Stimulated activated CD4-positive, alpha-beta T cell treated with anti-CD3 and anti-CD28 coated beads, TNF-alpha, amount 100 ng/mL, for 24 hours (primary cell): ENCODE measurements around the gene CALCOCO1.
"Not testable (repeated sequence)": the region's sequence is repeated elsewhere in the genome, so short reads cannot be mapped to it uniquely, and the experiment has no call there.

Experiments used
- DNase-seq, 3 experiments: peaks; one replicate each; pipeline ENCODE4 v3.0.0-alpha.2; 2020; ENCODE audit warnings: low read depth in 3 of 3

Gene CALCOCO1

DNA sequence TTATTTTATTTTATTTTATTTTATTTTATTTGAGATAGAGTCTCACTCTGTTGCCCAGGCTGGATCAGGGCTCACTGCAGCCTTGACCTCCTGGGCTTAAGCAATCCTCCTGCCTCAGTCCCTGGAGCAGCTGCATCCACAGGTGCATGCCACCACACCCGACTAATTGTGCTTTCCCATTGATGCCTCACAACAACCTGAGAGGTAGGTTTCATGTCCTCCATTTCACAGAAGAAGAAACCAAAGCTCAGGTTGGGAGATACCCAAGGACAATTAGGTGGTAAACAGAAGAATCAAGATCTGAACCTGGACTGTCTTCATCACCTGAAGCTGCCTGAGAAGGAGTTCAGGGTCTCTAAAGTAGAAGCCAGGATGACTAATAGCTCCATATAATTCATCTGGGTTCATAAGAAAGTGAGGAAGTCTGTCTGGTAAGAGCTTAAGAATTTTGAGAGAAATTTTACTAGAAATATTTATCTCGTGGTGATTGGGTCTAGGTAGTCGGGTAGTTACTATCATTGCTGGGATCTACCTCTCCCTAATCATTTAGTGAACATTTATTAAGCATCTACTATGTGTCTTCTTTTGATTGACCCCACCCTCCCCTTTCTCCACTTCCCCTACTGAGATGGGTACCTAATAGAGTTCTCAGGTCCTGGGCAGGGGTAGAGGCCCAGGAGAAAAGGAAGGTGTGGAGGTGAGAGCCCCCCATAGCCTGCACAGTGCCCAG lies 28.1 kb downstream of the CALCOCO1 start:
- no peak for DNase-seq

DNA sequence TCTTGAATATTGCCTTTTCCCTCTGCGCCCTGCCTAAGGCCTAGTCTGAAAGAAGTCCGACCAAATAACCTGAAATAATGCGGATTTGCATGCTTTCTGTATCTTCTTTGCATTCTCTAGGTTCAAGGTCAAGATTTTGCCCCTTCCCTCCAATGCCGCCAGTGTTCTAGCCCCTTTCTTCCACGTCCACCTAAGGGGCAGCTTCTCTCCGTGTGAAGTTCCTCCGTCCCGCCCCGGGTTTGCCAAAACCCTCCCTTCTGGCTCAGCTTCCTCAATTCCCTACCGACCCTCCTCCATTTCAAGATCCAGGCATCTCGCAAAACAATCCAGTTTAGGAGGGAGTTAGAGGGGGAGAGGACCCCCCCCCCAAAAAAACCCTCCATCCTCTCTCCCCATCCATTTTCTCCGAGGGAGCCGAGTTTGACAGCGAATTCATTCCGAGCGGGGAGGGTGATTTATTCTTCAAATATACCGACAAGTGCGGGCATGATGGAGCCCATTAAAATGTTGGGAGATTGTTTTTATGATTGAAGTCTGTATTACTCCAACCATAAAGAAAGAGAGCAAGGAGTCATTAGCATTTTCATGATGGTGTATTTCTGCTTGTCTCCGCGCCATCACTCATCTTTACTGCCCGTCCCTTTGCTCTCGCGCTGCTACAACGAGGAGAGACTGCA lies 30.5 kb downstream of the CALCOCO1 start:
- no peak for DNase-seq

DNA sequence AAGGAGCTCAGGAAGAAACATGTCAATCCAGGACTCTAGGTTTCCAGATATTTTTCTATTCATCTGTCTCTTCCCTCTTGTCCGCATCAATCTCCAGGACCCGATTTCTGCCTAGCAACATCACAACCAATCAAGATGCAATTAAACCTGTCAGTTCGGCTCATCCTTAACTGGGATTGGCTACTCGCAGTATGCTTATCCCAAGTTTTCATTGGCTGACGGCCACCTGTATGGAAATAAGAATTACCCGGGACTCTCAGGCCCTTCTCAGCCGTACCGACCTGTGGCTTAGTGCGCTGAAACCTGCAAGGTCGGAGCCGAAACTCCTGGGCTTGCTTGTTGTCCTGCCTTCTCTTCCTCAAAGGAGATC lies 31.0 kb downstream of the CALCOCO1 start:
- no peak for DNase-seq

DNA sequence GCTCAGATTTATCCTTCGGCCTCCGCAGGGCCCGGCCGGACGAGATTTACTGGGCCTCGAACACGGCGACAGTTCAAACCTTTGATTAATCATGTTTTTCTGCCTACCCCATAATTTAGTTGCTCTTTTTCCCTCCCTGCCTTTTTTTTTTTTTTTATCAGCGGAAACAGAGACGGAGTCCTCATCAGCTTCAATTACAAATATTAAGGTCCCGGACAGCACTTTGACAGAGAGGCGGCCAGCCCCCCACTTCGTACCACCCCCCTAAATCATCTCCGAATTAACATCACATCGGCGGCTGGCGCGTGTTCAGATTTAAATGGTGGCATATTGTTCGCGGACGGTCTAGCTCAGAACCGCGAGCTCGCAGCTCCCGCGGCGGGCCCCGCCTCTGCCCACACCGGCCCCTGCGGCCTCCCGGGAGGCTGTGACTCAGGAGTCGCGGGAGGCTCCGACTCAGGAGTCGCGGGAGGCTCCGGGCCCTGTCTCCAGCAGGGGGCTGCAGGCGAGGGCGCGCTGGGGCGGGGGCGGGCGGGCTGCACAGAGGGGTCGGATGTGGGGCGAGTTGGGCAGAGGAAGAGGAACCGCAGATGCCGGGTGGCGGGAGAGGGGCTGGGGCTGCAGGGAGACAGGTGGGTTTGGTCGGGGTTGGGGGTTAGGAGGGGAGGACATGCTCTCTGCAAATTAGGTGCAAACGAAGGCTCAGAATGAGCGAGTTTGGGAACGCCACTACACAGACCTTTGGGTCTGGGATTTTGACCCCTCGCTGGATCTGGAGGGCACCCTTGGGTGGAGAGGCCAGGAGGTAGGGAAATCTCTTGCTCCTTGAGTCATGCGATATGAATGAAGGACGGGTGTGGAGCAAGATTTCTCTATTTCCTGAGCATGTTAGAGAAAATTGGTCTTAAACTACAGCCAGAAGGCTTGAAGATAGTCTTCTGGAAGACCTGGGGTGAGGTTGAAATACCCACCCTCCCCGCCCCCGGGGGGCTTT lies 31.8 kb downstream of the CALCOCO1 start:
- DNase-seq: peak; percentile 6 to 48 (median 22)

DNA sequence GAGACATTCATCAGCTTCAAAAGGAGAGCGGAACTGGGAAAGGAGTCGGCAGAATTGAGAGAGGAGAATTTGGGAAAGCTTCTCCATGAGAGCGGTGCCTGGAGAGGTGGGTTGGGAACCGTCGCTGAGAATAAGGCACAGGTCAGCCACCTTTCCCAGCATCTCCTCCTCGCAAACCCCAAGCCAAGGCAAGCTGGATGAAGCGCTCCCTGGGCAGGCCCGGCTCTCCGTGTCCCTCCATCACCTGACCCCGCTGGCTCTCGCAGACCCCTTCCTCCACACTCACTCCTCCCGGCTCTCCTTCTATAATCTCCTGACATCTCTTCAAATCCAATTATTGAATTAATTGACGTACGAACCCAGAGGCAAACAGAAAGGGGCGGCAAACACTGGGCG lies 32.5 kb downstream of the CALCOCO1 start:
- no peak for DNase-seq

DNA sequence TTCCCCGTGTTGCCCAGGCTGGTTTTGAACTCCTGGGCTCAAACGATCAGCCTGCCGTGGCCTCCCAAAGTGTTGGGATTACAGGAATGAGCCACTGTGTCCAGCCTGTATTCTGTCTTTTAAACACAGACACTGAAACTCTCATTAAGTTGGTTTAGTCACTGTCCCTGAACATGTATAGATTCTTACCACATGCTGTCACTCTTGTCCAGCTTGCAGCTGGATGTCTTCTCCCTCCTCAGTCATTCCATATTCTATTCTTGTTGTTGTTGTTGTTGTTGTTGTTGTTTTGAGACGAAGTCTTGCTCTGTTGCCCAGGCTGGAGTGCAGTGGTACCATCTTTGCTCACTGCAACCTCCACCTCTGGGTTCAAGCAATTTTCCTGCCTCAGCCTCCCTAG lies 39.1 kb downstream of the CALCOCO1 start:
- DNase-seq: no peak

DNA sequence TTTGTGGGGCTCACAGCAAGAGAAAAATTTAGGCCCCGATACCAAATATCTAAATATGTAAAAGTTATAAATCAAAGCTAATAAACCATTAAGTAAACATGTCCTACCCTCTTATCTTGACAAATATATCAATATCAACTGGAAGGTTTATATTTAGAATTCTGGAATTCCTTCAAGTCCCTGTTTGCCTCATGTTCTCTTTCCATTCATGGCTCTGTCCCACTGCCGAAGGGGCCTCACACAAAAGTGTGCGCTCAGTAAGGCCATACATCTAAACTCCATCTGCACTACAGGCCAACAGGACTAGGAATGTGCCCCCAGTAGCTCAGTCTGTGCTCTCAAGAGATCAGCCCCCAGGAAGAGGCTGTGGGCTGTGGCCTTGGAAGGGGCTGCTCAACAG lies 40.8 kb downstream of the CALCOCO1 start:
- DNase-seq: no peak

DNA sequence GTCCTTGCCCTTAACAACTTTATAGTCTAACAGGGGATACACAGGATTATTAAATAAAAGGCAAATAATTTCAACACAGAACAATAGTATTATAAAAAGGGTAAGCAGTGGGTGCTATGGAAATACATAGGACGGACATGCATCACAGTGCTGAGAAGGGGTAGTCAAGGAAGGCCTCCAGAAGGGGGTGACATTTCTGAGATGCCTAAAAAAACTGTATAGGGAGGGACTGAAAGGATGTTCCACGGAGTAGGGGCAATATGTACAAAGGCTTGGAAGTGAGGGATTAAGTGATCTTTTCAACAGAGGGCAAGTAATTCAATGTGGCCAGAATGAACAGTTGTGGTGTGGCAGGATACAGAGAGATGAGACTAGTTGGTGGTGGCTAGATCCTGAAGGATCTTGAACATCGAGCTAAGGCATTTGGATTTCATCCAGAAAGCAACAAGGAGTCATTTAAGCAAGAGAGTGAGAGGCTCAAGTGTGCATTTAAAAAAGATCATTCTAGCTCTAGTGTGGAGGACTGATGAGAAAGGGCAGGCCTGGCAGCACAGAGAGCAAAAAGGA lies 42.5 kb downstream of the CALCOCO1 start:
- DNase-seq: no peak

DNA sequence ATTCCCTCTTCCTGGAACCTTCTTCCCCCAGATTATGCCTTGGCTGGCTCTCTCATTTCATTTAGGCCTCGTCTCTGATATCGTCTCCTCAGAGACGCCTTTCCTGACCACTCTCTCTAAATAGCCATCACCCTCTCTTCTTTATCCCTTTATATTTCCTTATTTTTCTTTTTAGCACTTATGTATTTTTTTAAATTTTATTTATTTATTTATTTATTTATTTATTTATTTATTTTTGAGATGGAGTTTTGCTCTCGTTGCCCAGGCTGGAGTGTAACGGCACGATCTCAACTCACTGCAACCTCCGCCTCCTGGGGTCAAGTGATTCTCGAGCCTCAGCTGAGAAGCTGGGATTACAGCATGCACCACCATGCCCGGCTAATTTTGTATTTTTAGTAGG lies 43.3 kb downstream of the CALCOCO1 start:
- no peak for DNase-seq

DNA sequence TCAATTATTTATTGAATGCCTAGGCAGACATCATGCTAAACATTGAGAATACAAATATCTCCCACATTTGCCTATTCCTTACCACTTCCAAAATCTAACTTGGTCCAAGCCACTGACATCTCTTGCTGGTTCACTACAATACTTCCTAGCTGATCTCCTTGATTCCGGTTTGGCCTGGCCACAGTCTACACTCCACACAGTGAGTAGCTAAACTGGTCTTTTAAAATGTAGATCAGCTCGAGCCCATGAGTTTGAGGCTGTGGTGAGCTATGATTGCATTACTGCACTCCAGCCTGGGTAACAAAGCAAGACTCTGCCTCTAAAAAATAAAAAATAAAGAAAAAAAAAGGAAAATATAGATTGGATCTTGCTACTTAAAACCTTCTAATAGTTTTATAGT lies 43.8 kb downstream of the CALCOCO1 start:
- no peak for DNase-seq

DNA sequence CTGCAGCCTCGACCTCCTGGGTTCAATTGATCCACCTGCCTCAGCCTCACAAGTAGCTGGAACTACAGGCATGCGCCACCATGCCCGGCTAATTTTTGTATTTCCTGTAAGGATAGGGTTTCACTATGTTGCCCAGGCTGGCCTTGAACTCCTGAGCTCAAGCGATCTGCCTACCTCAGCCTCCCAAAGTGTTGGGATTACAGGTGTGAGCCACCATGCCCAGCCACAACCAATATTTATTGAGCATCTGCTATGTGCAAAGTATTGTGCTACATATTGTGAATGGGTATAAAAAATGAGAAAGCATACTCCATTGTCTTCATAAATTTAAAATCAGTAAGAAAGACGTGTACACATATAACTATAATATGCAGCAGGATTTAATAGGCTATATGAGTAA lies 47.2 kb downstream of the CALCOCO1 start:
- not testable (repeated sequence) for DNase-seq

DNA sequence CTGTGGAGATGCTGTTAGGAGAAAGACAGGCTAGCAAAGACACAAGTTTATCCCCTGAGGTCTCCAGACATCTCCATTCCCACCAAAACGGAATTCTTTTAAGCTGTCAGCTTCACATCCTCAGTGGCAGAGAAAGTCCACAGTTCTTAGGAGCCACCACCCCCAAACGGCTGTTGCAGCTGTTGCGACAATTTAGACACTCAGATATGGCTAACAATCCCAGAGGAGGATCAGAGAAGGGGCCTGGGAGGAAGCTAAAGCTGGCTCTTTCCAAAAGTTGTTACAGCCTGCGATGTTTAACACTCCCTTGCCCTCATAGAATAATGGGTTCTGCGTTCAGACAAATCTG lies 49.5 kb downstream of the CALCOCO1 start:
- DNase-seq: no peak

DNA sequence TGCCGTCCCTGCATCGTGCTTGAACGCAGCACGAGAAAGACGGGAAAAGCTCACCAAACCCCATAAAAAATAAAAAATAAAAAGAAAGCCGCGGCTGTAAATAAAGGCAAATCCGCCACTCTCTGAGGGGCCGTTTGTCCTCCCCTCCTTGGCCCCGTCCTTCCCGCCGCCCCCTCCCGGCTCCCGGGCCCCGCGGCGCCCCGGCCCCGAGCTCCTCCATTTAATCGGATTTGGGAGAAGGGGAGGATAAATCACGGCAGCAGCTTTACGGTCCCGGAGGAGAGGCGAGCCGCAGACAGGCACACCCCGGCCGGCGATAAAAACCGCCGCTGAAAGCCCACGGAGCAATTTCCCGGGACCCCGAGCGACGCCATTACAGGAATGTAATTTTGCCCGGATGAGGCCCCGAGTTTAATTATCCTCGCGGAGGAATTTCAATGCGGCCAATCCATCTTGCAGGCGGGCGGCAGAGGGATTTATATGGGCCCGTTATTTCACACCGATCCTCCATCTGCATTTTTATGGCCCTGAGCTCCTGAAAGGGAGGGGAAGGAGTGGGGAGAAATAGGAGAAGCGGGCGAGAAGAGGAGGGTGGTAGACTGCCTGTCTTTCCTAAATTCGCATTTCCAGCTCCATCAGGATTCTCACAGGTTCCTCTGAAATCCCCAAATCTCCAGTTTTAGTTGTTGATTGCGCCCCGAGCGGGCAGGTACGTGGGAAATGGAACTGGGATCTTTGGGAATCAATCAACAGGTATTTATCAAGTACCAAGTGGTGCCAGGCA lies 50.0 kb downstream of the CALCOCO1 start:
- DNase-seq: no peak

DNA sequence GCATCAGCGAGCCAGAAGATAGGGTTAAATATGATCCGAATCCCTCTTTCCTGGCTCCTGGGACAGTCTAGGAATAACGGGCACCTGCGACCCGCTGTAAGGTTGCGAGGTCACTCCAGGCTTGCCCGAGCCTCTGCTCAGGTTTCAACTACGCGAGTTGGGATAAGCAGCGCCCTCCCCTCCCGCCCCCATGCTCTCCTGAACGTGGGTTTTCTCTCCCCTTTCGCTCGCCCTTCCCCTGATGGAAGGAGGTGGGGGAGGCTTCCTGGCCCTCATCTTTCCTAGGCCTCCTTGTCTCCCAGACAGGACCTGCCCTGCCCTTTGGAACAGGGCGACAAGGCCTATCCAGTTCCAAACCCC lies 50.6 kb downstream of the CALCOCO1 start:
- peak in 2 of 3 experiments; percentile 8 to 16 for DNase-seq

DNA sequence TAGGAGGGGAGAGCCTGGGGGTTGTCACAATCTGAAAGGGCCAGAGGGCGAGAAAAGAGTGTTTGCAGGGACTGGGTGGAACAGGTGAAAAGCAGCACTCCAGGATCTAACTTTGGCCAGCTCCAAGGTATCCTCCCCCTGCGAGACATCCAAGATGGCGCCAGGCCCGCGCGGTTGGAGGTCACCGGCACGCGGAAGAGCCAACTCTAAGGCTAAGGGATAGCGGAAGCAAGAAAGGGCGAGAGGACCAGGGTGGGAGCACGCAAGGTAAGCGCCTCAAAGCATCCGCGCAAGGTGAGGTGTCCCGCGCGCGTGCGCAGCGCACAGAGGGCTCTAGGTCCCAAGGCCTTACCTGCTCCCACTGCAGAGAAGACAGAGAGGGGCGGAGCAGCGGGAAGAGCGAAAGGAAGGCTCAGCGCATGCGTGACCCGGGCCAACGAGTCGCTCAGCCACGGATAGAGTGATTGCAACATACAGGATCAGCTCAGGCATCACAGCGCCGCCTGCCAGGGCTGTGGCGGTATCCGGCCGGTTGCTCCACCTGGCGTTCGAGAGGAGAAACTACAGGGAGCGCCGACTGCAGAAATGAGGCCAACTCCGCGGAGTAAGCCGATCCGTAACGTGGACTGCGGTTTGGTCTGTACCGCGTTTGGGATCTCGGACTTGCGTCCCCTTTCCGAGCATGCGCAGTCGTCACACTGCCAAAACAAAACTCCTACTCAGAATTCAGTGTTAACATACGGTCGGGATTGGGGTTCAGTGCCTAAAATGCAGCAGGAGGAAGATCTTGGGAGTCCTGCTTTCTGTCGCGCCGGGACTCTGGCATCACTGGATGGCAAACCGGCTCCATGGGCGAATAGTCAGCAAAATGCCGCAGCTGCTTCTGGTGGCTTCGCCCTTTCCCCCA lies 51.3 kb downstream of the CALCOCO1 start, which contains the start of gene ATP5MC2:
Gene ATP5MC2 (minus strand): TSS at position 383 of the 907 bp plus-strand sequence. CDS start 3,469 bp downstream, outside the sequence.
- peak; percentile 94 to 97 (median 95) for DNase-seq

DNA sequence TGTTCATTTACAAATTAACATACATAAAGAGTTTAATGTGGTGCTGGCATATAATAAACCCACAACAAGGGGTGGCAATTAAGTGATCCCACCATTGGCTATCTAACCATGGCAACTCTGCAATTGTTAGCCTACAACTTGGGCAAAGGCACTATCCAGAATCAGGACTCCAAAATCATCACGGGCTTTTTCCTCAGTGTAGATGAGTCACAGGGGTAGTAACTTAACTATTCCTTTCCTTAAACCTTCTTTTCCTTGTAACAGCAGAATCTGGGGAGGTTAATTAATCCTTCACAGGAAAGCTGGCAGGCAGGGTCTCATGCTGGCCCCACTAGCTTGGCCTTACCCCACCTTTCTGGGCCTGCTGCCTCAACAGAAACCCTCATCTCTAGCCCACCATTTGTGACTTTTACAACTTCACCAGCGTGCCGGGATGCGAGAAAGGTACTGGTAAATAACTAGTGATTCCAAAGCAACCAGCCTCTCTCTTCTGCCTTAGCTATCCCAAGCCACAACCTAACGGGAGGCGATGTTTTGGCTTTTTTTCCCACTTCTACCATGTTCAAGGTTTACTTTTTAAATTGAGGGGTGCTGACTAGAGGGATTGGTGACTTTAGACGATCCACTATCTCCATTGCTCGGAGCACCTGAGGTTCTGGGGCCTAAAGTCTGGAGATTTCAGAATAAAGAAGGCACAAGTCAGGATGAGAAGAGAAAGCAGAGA lies 52.1 kb downstream of the CALCOCO1 start:
- no peak for DNase-seq

DNA sequence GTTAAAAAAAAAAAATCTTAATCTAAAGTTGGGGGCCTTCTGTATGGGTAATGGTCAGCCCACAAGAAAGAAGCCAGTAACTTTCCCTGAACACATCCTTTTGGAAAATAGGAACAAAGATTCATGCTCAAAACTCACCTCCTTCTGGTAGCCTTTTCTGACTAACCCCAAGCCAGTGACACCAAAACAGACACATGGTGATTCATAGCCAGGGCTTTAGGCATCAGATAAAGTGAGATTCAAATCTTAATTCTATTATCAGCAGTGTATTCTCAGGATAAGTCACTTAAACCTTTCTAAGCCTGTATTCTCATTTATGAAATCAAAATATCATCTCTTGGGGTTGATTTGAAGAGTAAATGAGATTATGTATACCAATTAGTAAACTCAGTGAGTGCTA lies 56.3 kb downstream of the CALCOCO1 start:
- DNase-seq: no peak

DNA sequence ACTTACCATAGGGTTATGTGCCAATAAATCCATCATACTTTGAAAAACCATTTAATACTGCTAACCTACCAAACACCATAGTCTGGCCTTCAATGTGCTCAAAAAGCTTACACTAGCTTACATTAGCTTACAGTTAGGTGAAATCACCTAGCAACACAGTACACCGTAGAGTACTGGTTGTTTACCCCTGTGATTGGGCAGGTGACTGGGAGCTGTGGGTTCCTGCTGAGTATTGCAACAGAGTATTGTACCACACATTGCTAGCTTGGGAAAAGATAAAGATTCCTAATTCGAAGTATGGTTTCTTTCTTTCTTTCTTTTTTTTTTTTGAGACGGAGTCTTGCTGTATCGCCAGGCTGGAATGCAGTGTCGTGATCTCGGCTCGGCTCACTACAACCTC lies 56.9 kb downstream of the CALCOCO1 start:
- DNase-seq: no peak

DNA sequence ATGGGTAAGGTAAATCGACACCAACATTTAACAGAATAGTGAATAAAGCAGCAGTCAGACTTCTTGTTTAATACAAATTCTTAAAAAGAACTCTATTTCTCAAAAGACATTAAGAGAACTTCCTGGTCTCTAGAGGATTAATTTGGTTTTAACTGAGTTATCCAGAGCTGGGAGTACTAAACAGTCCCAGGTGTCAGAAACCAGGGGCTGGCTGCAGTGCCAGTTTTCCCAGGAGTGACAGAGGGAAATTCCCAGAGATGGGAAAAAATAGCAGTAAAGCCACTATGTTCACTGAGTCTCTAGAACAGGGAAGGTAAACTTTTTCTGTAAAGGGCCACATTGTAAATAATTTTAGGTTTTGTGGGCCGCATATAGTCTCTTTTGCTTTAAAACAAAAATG lies 60.2 kb downstream of the CALCOCO1 start:
- no peak for DNase-seq

DNA sequence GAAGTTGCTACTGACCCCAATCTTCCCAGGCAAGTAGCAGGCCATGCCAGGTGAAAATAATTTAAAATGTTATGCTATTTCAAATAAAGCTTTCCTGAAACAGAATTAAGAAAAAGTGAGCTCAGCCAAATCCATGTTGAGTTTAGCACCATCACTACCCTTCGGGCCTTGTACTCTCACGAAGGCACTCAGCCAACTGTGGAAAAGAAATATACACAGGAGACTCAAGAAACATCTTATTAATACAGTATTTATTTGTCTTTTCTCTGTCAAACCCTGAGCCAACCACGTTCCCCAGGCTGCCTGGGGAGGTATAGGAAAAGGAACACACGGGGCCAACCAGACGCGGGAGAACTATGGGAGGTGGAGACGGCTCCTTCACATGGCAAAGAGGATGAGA lies 62.3 kb downstream of the CALCOCO1 start:
- DNase-seq: no peak
